Measurements from ENCODE around the gene SKIC2. TPM values are rescaled to one million over a fixed set of nuclear protein-coding genes. Genes with fewer than 3 reads are reported as not detected.

SKIC2 gene
- polyA plus RNA-seq, 4 donors, result 33.1 to 51.5 (median 39.7) TPM

DNA sequence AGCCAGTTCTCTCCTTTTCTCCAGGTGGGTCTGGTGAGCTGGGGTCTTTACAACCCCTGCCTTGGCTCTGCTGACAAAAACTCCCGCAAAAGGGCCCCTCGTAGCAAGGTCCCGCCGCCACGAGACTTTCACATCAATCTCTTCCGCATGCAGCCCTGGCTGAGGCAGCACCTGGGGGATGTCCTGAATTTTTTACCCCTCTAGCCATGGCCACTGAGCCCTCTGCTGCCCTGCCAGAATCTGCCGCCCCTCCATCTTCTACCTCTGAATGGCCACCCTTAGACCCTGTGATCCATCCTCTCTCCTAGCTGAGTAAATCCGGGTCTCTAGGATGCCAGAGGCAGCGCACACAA, 13.8 kb upstream of the SKIC2 start:
- no peak for DNase-seq (ENCODE audit: low read depth in 4 of 4, low spot score in 3 of 4)

DNA sequence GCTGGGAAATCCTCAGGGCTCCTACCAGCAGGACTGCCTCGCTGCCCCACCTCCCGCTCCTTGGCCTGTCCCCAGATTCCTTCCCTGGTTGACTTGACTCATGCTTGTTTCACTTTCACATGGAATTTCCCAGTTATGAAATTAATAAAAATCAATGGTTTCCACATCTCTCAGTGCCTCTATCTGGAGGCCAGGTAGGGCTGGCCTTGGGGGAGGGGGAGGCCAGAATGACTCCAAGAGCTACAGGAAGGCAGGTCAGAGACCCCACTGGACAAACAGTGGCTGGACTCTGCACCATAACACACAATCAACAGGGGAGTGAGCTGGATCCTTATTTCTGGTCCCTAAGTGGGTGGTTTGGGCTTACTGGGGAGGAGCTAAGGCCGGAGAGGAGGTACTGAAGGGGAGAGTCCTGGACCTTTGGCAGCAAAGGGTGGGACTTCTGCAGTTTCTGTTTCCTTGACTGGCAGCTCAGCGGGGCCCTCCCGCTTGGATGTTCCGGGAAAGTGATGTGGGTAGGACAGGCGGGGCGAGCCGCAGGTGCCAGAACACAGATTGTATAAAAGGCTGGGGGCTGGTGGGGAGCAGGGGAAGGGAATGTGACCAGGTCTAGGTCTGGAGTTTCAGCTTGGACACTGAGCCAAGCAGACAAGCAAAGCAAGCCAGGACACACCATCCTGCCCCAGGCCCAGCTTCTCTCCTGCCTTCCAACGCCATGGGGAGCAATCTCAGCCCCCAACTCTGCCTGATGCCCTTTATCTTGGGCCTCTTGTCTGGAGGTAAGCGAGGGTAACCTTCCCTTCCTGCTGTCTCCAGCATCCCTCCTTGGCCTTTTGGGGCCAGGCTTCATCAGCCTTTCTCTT, 13.2 kb upstream of the SKIC2 start, which contains the start of gene CFB:
Gene CFB (plus strand): TSS at position 589 of the 863 bp plus-strand sequence. CDS start 127 bp downstream, at position 716.
- no peak for DNase-seq (ENCODE audit: low read depth in 4 of 4, low spot score in 3 of 4)

DNA sequence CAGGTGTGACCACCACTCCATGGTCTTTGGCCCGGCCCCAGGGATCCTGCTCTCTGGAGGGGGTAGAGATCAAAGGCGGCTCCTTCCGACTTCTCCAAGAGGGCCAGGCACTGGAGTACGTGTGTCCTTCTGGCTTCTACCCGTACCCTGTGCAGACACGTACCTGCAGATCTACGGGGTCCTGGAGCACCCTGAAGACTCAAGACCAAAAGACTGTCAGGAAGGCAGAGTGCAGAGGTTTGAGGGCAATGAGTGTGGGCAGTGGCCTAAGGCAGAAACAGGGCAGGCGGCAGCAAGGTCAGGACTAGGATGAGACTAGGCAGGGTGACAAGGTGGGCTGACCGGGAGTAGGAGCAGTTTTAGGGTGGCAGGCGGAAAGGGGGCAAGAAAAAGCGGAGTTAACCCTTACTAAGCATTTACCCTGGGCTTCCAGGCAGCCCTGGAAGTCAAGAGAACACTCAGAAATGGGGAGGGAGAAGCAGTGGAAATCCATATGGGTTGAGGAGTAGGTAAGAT, 12.5 kb upstream of the SKIC2 start:
- DNase-seq (ENCODE audit: low read depth in 4 of 4, low spot score in 3 of 4), result no peak

DNA sequence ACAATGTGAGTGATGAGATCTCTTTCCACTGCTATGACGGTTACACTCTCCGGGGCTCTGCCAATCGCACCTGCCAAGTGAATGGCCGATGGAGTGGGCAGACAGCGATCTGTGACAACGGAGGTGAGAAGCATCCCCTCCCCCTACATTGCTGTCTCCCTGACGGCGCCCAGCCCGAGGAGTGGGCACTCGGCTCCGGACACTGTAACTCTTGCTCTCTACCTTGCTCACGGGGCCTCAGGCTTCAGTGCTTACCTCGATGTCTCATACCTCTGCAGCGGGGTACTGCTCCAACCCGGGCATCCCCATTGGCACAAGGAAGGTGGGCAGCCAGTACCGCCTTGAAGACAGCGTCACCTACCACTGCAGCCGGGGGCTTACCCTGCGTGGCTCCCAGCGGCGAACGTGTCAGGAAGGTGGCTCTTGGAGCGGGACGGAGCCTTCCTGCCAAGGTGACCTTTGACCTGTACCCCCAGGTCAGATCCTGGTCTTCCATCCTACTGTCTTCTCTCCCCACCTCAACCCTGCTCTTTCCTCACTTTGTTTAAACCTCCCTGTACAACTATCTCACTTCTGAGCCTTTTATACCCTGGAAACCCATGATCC, 11.8 kb upstream of the SKIC2 start:
- DNase-seq (ENCODE audit: low read depth in 4 of 4, low spot score in 3 of 4), result no peak

DNA sequence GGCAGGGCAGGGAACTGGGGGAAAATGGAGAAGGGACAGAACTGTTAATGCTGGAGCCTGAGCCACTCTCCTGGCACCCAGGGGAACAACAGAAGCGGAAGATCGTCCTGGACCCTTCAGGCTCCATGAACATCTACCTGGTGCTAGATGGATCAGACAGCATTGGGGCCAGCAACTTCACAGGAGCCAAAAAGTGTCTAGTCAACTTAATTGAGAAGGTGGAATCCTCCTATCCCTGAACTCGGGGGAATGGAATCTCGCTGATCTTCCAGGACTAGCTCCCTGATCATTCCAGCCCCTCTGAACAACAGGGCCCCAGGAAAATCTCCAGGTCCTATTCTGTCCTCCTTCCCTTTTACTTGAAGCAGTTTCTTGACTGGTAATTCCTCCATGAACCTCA, 11.1 kb upstream of the SKIC2 start:
- DNase-seq (ENCODE audit: low read depth in 4 of 4, low spot score in 3 of 4), result no peak

DNA sequence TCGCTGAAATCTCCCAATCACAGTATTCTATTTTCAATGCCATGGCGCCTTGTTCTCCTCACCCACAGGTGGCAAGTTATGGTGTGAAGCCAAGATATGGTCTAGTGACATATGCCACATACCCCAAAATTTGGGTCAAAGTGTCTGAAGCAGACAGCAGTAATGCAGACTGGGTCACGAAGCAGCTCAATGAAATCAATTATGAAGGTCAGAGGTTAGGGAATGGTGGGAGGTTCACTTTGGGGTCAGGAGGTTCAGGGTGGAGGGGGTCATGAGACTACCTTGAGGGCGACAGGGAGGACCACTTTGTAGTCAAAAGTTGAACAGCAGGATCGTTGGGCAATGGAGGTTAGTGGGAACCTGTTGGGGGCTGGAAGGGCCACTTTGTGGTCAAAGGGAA, 10.7 kb upstream of the SKIC2 start:
- DNase-seq (ENCODE audit: low read depth in 4 of 4, low spot score in 3 of 4), result no peak

DNA sequence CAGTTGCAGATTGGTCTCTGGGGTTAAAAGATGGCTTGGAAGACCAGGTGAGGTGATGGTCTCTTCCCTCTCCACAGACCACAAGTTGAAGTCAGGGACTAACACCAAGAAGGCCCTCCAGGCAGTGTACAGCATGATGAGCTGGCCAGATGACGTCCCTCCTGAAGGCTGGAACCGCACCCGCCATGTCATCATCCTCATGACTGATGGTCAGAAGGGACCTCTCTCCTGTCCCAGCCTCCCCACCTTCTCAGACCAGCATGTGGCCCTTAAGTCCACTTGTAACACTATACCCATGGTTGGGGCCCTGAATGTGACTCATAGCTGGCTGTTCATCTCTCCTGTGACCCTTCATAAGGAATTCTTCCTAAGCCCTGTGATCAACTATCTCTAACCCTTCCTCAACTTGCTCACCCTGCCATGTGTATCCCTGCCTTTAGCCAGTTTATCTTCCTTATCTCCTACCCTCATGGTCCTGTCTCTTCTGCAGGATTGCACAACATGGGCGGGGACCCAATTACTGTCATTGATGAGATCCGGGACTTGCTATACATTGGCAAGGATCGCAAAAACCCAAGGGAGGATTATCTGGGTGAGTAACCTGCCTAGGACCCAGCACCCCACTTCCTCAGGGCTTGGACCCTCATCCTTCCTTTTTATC, 10.1 kb upstream of the SKIC2 start:
- no peak for DNase-seq (ENCODE audit: low read depth in 4 of 4, low spot score in 3 of 4)

DNA sequence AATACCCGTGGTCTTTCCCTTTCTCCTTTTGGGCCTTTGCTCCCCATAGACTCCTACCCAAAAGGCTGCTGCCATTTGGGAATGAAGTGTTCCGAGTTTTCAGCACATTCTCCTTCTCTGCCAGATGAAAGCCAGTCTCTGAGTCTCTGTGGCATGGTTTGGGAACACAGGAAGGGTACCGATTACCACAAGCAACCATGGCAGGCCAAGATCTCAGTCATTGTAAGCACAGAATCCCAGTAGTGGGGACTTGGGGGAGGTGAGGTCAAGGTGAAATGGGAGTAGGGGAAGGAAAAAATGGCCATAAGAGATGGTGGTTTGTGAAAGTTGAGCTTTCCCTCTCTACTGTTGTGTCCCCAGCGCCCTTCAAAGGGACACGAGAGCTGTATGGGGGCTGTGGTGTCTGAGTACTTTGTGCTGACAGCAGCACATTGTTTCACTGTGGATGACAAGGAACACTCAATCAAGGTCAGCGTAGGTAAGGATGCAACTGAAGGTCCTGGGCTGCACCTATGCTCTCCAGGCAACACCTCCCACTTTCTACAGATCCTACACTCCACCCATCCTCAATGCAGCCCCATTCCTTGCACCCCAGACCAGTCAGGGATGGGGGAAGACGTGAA, 8.9 kb upstream of the SKIC2 start:
- DNase-seq (ENCODE audit: low read depth in 4 of 4, low spot score in 3 of 4), result no peak

DNA sequence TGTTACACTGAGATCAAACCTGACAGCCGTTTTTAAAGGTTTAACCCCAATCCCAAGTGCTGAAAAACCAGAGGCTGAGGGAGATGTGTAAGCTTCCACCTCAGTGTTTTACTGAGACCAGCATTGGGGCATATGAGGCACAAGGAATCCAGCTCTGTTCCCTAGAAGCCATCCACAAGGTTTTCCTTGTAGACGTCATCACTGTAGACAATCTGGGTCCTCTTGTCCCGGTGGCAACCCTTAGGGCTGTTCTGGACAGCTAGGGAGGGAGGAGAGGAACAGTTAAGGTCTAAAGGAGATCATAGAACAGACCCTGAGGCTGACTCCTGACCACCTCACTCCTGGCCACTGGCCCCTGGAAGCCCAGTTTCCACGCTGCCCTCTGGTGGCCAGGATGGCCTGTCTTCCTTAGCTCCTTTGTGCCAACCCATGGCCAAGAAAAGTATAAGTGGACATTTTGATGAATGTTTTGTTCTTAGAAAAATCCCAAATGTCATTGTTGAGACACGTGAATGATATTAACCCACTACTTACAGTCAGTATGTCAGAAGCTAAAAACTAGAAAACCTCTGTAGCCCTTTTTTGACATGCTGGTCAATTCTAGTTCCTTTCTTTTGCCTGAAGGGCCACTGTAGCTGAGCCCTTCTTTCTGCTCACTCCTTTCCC, 6.7 kb upstream of the SKIC2 start:
- no peak for DNase-seq (ENCODE audit: low read depth in 4 of 4, low spot score in 3 of 4)

DNA sequence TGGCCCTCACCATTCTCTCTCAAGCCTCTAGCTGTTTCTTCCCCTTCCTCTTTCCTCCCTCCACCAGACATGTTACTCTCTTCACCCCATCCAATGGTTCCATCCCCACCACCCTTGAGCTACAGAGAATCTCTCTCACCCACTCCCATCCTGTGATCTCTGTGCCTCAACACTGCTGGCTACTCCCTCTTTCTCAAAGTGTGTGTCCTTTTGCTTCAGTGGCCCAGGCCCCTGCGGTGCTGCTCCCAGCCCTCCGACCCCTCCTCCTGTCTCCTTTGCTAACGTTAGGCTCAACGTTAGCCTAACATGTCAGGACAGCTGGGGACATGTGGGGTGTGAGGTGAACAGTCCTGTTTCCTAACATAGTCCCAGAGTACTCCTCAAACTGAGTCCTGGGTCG, 6.1 kb upstream of the SKIC2 start:
- DNase-seq (ENCODE audit: low read depth in 4 of 4, low spot score in 3 of 4), result no peak

DNA sequence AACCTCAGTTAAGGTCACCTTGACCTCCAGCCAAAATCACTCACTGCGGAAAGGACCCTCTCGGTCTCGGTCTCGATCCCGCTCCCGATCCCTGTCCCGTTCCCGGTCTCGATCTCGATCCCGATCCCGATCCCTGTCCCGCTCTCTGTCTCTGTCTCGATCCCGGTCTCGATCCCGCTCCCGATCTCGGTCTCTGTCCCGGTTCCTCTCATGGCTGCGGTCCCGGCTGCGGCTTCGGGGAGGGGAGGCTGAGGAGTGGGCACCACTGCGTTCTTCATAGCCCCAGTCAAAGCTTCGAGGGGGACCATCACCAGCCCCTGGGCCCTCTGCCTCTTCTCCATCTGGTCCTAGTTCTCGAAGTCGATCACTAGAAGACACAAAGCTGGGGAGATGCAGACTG, 4.5 kb upstream of the SKIC2 start:
- DNase-seq (ENCODE audit: low read depth in 4 of 4, low spot score in 3 of 4), result no peak

DNA sequence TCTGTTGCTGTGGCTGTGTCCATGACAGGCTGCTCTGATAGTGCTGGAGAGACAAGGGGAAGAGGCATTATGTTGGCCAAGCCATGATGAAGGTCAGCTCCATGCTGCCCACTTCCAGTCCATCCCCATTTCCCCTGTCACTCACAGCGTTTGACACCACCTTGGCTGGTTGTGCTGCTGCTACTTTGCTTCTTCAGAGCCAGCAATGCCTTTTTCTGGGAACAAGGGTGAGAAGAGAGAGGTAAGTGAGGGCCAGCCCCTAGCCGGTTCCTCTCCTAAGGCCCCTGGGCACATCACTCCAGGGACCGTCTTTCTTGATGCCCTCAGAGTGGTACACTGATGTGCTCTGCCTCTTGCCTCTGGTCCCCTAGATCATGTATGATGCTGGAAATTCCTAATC, 2.2 kb upstream of the SKIC2 start:
- DNase-seq (ENCODE audit: low read depth in 4 of 4, low spot score in 3 of 4), result no peak

DNA sequence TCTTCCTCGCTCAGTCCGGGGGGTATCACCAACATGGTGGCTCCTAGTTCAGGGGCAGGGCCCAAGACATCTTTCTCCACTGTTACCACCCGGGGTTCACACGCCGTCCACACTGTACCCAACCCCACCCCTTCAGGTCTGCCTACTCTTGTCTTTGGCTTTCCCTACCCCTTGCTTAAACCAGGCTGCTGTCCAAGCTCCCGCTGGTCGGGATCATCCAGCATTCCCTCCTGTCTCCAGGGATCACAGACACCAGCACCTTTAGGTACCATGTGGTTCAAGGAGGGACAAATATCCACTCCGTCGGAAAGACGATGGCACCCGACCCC, 599 bp upstream of the SKIC2 start:
- DNase-seq (ENCODE audit: low read depth in 4 of 4, low spot score in 3 of 4), result no peak

DNA sequence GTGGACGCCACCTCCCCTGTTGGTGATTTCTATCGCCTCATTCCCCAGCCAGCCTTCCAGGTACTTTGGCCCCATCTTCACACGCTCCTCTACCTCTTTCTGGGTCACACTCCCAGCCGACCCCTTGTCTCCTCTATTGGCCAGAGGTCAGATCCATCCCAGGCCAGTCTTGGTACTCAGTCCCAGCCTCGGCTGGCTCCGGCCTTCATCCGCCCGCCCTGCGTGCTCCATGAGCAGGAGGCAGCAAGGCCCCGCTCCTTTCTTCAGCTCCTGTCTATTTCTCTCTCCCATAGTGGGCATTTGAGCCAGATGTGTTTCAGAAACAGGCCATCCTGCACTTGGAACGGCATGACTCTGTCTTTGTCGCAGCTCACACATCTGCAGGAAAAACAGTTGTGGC, 2.6 kb downstream of the SKIC2 start:
- DNase-seq (ENCODE audit: low read depth in 4 of 4, low spot score in 3 of 4), result no peak

DNA sequence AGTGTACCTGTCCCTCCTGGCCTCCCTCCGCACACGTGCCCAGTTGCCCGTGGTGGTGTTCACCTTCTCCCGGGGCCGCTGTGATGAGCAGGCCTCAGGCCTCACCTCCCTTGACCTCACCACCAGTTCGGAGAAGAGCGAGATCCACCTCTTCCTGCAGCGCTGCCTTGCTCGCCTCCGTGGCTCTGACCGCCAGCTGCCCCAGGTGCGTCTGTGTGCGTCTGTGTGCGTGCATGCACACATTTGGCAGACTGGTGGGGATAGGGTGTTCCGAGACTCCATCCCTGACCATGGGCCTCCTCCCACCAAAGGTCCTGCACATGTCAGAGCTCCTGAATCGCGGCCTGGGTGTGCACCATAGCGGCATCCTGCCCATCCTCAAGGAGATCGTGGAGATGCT, 4.9 kb downstream of the SKIC2 start:
- DNase-seq (ENCODE audit: low read depth in 4 of 4, low spot score in 3 of 4), result no peak

DNA sequence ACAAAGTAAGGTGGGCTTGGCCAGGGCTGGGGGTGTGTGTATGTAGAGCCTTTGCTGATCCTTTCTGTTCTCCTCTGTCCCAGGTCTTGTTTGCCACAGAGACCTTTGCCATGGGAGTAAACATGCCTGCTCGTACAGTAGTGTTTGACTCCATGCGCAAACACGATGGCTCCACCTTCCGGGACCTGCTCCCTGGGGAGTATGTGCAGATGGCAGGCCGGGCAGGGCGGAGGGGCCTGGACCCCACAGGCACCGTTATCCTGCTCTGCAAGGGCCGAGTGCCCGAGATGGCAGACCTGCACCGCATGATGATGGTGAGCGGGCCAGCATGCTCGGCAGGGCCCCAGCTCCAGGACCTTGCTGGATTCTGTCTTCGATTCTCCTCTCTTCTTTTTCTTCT, 6.7 kb downstream of the SKIC2 start:
- DNase-seq (ENCODE audit: low read depth in 4 of 4, low spot score in 3 of 4), result no peak

DNA sequence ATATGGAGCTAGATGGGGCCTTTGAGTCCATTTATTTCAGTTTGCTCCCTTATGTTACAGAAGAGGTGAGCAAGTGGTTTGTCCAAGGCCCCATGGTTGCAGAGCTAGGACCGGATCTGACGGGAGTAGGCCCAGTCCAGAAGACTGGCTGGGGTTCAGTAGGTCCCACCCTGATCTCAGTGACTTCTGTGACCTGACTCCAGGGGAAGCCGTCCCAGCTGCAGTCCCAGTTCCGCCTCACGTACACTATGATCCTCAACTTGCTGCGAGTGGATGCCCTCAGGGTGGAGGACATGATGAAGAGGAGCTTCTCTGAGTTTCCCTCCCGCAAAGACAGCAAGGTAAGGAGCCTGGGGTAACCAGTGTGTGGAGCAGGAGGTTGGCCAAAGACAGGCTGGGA, 7.5 kb downstream of the SKIC2 start:
- DNase-seq (ENCODE audit: low read depth in 4 of 4, low spot score in 3 of 4), result no peak

DNA sequence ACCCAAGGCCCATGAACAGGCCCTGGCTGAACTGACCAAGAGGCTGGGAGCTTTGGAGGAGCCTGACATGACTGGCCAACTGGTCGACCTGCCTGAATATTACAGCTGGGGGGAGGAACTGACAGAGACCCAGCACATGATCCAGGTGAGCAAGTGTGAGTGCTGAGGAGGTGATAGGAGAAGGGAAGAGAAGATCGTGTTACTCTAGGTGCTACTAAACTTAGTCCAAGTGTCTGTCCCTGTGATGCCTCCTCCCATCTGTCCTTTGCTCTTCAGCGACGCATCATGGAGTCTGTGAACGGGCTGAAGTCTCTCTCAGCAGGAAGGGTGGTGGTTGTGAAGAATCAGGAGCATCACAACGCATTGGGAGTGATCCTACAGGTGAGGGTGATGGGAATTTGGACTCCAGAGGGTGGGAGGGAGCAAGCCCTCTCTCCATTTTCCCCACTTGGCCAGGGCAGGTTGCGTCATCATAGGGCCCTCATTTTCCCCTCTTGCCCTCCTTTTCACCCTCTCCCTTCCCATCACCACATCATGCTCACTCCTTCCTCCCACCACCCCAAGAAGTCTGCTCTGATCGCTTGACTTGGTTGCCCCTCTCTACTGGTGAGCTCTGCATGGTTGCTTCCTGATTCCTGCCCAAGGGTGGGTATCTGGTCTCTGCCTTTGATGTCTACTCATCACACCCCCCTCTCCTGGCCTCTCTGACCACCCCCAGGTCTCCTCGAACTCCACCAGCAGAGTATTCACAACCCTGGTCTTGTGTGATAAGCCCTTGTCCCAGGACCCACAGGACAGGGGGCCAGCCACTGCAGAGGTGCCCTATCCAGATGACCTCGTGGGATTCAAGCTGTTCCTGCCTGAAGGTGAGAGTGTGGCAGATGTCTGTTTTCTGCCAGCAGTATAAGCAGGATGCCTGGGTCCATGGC, 8.3 kb downstream of the SKIC2 start:
- no peak for DNase-seq (ENCODE audit: low read depth in 4 of 4, low spot score in 3 of 4)

DNA sequence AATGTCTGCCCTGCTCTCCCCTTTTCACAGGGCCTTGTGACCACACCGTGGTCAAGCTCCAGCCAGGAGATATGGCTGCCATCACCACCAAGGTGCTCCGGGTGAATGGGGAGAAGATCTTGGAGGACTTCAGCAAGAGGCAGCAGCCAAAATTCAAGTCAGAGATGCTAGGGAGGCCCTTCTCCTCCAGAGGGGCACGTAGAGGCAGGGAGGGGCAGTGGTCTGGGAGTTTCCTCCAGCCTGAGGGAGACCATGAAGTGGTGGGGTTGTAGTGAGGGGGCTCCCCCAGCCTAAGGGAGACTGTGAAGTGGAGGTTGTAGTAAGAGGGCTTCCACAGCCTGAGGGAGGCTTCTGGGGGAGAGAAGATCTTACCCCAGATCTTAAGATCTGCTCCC, 8.9 kb downstream of the SKIC2 start:
- no peak for DNase-seq (ENCODE audit: low read depth in 4 of 4, low spot score in 3 of 4)

DNA sequence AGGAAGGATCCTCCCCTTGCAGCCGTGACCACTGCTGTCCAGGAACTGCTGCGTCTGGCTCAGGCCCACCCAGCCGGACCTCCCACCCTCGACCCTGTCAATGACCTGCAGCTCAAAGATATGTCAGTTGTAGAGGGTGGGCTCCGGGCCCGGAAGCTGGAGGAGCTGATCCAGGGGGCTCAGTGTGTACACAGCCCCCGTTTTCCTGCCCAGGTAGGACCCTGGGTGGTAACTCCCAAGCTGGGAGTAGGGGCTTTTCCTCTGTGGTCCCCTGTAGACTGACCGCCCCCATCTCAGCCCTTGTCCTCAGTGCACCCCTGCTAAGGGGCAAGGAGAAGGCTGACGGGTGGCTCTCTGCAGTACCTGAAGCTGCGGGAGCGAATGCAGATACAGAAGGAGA, 9.4 kb downstream of the SKIC2 start:
- DNase-seq (ENCODE audit: low read depth in 4 of 4, low spot score in 3 of 4), result no peak
